Endothelial cell of umbilical vein (primary cell): ENCODE results near the gene C4orf51. TPM values are rescaled to one million over a fixed set of nuclear protein-coding genes. Genes with fewer than 3 reads are reported as not detected.

Source experiments
- BruUV-seq: library from RNA; stranded (reverse); fragments of 400-500 nt; replicated peaks from 2 replicates; lab custom pipeline; 2021; lab: Mats Ljungman, UMichigan
- CTCF ChIA-PET: fragments of 300-600, 350-600 bp; sonication (Branson Sonifier 250); formaldehyde crosslinking; loops from one replicate; lab custom pipeline; 2021; ENCODE audit warnings: antibody characterized with exemption, inconsistent platforms; lab: Charles Lee
- POLR2A ChIA-PET: fragments of 300-600, 350-600 bp; sonication (Branson Sonifier 250); formaldehyde crosslinking; loops from one replicate; lab custom pipeline; 2021; ENCODE audit warnings: antibody characterized with exemption, inconsistent platforms; lab: Charles Lee
- DNase-seq: peaks from one replicate; pipeline ENCODE4 v3.0.0-alpha.2; 2011; ENCODE audit warnings: low read depth, low spot score
- FAIRE-seq: peaks from 2 replicates; lab custom pipeline; 2011; peaks lifted over from hg19 to GRCh38; lab: Jason Lieb, UNC
- H2AFZ ChIP-seq: 2 replicates; pipeline ENCODE4 v1.6.0; 2012; ENCODE audit warnings: low read depth, low read length, control low read depth, inconsistent platforms
- H3K27ac ChIP-seq: 2 replicates; pipeline ENCODE4 v1.5.1; 2011; ENCODE audit warnings: low read depth, mild to moderate bottlenecking, control low read depth, low read length, moderate library complexity; ENCODE audit not compliant: insufficient read depth
- H3K27me3 ChIP-seq, 2 experiments: 2 replicates each; pipeline versions ENCODE4 v1.6.0 to v1.6.1; 2011; ENCODE audit warnings: low read length in 2 of 2, mixed read lengths in 1 of 2; ENCODE audit not compliant: control insufficient read depth in 2 of 2, insufficient read depth in 2 of 2
- H3K36me3 ChIP-seq, 2 experiments: 2 replicates in 1 of 2; 3 replicates in 1 of 2; pipeline ENCODE4 v1.5.1; 2011; ENCODE audit warnings: low read length in 2 of 2, mild to moderate bottlenecking in 1 of 2, moderate library complexity in 1 of 2; ENCODE audit not compliant: control insufficient read depth in 2 of 2, insufficient read depth in 2 of 2; ENCODE audit errors: extremely low read depth in 1 of 2
- H3K4me1 ChIP-seq: 3 replicates; pipeline ENCODE4 v1.5.1; 2011; ENCODE audit warnings: mild to moderate bottlenecking, low read length; ENCODE audit not compliant: control insufficient read depth, insufficient read depth; ENCODE audit errors: extremely low read depth
- H3K4me2 ChIP-seq: 2 replicates; pipeline ENCODE4 v1.6.1; 2011; ENCODE audit warnings: low read length, control low read depth, mixed read lengths; ENCODE audit not compliant: insufficient read depth
- H3K4me3 ChIP-seq, 3 experiments: fragments of 200-600 bp in 1 of 3; sonication (generic), shearing (Covaris generic) in 1 of 3; replicated peaks in 1 of 3; 2 replicates each; pipeline ENCODE4 v1.5.1; 2011 to 2016; ENCODE audit warnings: control low read depth in 3 of 3, low read length in 3 of 3, mild to moderate bottlenecking in 2 of 3, inconsistent platforms in 1 of 3, low read depth in 1 of 3, moderate library complexity in 1 of 3; ENCODE audit not compliant: insufficient read depth in 1 of 3
- H3K79me2 ChIP-seq: 2 replicates; pipeline ENCODE4 v1.6.0; 2012; ENCODE audit warnings: low read length, inconsistent platforms; ENCODE audit not compliant: control insufficient read depth, insufficient read depth
- H3K9ac ChIP-seq: replicated peaks from 2 replicates; pipeline ENCODE3; 2011; ENCODE audit warnings: low read length, control low read depth; ENCODE audit not compliant: insufficient read depth; ENCODE audit errors: extremely low read depth
- H3K9me1 ChIP-seq: replicated peaks from 3 replicates; pipeline ENCODE4 v1.6.0; 2011; ENCODE audit warnings: mild to moderate bottlenecking, low read length; ENCODE audit not compliant: control insufficient read depth, insufficient read depth; ENCODE audit errors: extremely low read depth
- H3K9me3 ChIP-seq: replicated peaks from 2 replicates; pipeline ENCODE4 v1.5.1; 2012; ENCODE audit warnings: low read length, inconsistent platforms; ENCODE audit not compliant: control insufficient read depth, insufficient read depth
- H4K20me1 ChIP-seq: replicated peaks from 2 replicates; pipeline ENCODE3; 2011; ENCODE audit warnings: mild to moderate bottlenecking, low read length; ENCODE audit not compliant: control insufficient read depth, insufficient read depth; ENCODE audit errors: extremely low read depth
- EZH2 ChIP-seq: IDR thresholded peaks from 2 replicates; pipeline ENCODE4 v1.6.1; 2012; ENCODE audit warnings: borderline replicate concordance, low read depth, mild to moderate bottlenecking, moderate library complexity, low read length, inconsistent platforms; ENCODE audit not compliant: severe bottlenecking
- FOS ChIP-seq: IDR thresholded peaks from 2 replicates; pipeline ENCODE4 v1.6.1; 2011; ENCODE audit warnings: mild to moderate bottlenecking, low read length, moderate library complexity, borderline replicate concordance; ENCODE audit not compliant: insufficient read depth
- GATA2 ChIP-seq: IDR thresholded peaks from 2 replicates; pipeline ENCODE4 v1.7.0; 2011; ENCODE audit warnings: low read depth, mild to moderate bottlenecking, moderate library complexity, mixed read lengths, low read length; ENCODE audit not compliant: insufficient read length, insufficient read depth
- JUN ChIP-seq: IDR thresholded peaks from 2 replicates; pipeline ENCODE4 v1.6.1; 2011; ENCODE audit warnings: borderline replicate concordance, low read depth; ENCODE audit not compliant: insufficient read length, insufficient read depth
- MYC ChIP-seq: IDR thresholded peaks from one replicate; pipeline ENCODE4 v1.6.1; 2011; ENCODE audit warnings: mild to moderate bottlenecking, low read depth, low read length
- POLR2A ChIP-seq: IDR thresholded peaks from 2 replicates; pipeline ENCODE4 v1.6.1; 2012; ENCODE audit warnings: low read depth, mild to moderate bottlenecking, control low read depth, low read length
- POLR2AphosphoS5 ChIP-seq: IDR thresholded peaks from 2 replicates; pipeline ENCODE4 v1.6.1; 2012; ENCODE audit warnings: low read depth, mild to moderate bottlenecking, control low read depth, low read length, moderate library complexity; ENCODE audit not compliant: insufficient read depth
- dilution Hi-C: fragments of 300-500 bp; cut with MboI; formaldehyde crosslinking; loops from one replicate; pipeline ENCODE4 v1.15.0; 2019; ENCODE audit warnings: low sequenced_read_pairs; ENCODE audit not compliant: extremely low pct_ligation_motif_present
- intact Hi-C: fragments of 100-400 bp; cut with micrococcal nuclease; formaldehyde crosslinking; loops from one replicate; pipeline ENCODE4 v1.10.0; 2022
- polyA plus RNA-seq, 4 experiments: library from polyadenylated mRNA; depleted of rRNA in 3 of 4; stranded (reverse) in 3 of 4; unstranded in 1 of 4; fragments of >200 nt; gene quantifications; 2 replicates each; pipeline versions ENCODE4 v1.2.1 to v1.2.3, GENCODE V29; 2011 to 2012; ENCODE audit warnings: missing spikeins in 1 of 4
- total RNA-seq: library from RNA; stranded (reverse); gene quantifications from 2 replicates; pipeline ENCODE4 v1.2.3, GENCODE V29; 2021
- TF ChIP-seq, protein P1 (sequence below), 2 donors: IDR thresholded peaks; 1 replicate in 1 of 2; 2 replicates in 1 of 2; pipeline ENCODE4 v1.5.1; 2011; ENCODE audit warnings: low read length in 2 of 2, mild to moderate bottlenecking in 2 of 2, moderate library complexity in 2 of 2, control low read depth in 1 of 2, inconsistent platforms in 1 of 2, low read depth in 1 of 2; ENCODE audit not compliant: insufficient read depth in 1 of 2; ENCODE audit errors: extremely low read depth in 1 of 2
- TF ChIP-seq, protein P2 (sequence below): IDR thresholded peaks from 2 replicates; pipeline ENCODE4 v1.6.1; 2011; ENCODE audit not compliant: insufficient read depth, insufficient read length

The C4orf51 gene
- total and polyA plus RNA-seq, 2 donors (not counting 3 experiments of a cell fraction or from before 2014, with no cell fraction given): not detected

DNA sequence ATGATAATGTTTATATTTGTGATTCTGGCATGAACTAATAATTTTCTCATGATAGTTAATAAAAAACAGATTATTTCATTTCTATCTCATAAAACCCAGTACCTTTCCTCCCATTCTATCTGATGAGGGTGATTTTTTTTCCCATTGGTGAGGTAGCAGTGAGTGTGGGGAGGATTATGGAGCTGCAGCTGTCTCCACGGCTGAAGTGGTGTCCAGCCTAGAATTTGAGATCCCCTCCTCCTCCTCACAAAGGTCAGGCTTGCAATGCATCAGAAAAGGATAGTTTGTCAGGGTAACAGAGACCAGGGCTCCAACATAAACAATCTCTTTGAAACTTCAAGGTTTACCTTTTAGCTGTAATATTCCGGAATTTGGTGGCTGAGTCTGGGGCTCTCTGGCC is 60.9 kb downstream of the C4orf51 start:
- Histone ChIP-seq H3K36me3 (no peaks in the 10 kb centered on the region), H3K4me1 (peaks cover 12% of the 10 kb centered on the region), H3K9me1 (no peaks in the 10 kb centered on the region), H3K9me3 (no peaks in the 10 kb centered on the region), H3K4me2 (no peak overlapping the region), H3K4me3 (no peak overlapping the region), H3K79me2 (no peaks in the 10 kb centered on the region), H3K27me3 (peaks cover 5 to 7% of the 10 kb centered on the region in 2 experiments), H3K27ac (no peak overlapping the region), H3K9ac (no peak overlapping the region), H2AFZ (no peak overlapping the region), H4K20me1 (no peaks in the 10 kb centered on the region)
- FAIRE-seq (no peak), DNase-seq (no peak)
- ChIA-PET CTCF (no interaction called here), POLR2A (no interaction called here)
- BruUV-seq: no TSS peak
- TF ChIP-seq, protein P1, sequence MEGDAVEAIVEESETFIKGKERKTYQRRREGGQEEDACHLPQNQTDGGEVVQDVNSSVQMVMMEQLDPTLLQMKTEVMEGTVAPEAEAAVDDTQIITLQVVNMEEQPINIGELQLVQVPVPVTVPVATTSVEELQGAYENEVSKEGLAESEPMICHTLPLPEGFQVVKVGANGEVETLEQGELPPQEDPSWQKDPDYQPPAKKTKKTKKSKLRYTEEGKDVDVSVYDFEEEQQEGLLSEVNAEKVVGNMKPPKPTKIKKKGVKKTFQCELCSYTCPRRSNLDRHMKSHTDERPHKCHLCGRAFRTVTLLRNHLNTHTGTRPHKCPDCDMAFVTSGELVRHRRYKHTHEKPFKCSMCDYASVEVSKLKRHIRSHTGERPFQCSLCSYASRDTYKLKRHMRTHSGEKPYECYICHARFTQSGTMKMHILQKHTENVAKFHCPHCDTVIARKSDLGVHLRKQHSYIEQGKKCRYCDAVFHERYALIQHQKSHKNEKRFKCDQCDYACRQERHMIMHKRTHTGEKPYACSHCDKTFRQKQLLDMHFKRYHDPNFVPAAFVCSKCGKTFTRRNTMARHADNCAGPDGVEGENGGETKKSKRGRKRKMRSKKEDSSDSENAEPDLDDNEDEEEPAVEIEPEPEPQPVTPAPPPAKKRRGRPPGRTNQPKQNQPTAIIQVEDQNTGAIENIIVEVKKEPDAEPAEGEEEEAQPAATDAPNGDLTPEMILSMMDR (IDR thresholded peaks at IDR 0.05; ENCODE audit: extremely low read depth in 1 of 2, insufficient read depth in 1 of 2, low read depth in 1 of 2, low read length in 2 of 2): no peak
- TF ChIP-seq MYC (no peak), FOS (no peak), POLR2AphosphoS5 (no peak), JUN (no peak), POLR2A (no peak), EZH2 (no peak), GATA2 (no peak)
- TF ChIP-seq, protein P2, sequence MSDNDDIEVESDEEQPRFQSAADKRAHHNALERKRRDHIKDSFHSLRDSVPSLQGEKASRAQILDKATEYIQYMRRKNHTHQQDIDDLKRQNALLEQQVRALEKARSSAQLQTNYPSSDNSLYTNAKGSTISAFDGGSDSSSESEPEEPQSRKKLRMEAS: no peak
- dilution Hi-C loops (no loop called here), intact Hi-C loops (no loop called here)
